Measurements from ENCODE around the gene PRAC1.

DNA sequence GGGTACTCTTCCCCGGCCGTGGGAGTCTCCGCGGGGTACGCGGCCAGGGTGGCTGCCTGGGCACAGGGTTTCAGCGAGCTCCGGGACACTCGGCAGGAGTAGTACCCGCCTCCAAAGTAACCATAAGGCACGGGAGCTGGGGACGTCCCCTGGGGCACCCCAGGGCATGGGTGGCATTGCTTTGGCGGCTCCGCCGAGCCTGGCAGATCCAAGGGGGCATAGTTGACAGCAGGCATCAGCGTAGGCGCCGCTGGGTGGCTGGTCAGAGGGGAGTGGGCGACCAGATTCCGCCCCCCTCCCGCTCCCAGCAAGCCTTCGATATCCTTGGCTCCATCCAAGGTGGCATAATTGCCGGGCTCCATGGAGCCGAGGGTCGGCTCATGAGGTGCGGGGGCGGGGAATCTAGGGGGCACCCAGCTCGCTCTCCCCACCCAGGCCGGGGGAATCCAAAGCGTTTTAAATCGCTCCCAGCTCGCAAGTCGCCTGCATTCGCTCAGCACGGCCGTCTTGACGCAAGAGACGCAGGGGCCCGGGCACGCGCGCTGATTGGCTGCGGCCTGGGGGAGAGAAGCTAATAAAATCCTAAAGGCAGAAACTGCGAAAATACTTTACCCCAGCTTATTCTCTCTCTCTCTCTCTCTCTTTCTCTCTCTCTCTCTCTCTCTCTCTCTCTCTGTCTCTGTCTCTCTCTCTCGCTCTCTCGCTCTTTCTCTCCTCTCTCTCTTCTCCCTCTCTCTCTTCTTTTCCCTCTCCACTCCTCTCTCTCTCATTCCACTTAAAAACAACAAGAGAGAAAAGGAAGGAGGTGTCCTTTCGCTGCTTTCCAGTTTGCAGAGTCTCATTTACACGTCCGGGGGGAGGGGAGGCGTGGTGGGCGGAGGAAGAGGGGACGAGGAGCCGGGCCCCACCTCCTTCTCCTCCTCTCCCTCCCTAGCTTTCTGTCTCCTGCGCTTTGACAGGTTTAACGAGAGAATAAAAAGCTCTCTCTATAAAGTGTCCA is 6.2 kb upstream of the PRAC1 start, which contains the start of gene HOXB13:
- no peak for TF ChIP-seq POLR2AphosphoS5 (IDR thresholded peaks at IDR 0.05)
- TF ChIP-seq, protein P1, sequence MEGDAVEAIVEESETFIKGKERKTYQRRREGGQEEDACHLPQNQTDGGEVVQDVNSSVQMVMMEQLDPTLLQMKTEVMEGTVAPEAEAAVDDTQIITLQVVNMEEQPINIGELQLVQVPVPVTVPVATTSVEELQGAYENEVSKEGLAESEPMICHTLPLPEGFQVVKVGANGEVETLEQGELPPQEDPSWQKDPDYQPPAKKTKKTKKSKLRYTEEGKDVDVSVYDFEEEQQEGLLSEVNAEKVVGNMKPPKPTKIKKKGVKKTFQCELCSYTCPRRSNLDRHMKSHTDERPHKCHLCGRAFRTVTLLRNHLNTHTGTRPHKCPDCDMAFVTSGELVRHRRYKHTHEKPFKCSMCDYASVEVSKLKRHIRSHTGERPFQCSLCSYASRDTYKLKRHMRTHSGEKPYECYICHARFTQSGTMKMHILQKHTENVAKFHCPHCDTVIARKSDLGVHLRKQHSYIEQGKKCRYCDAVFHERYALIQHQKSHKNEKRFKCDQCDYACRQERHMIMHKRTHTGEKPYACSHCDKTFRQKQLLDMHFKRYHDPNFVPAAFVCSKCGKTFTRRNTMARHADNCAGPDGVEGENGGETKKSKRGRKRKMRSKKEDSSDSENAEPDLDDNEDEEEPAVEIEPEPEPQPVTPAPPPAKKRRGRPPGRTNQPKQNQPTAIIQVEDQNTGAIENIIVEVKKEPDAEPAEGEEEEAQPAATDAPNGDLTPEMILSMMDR (IDR thresholded peaks at IDR 0.05), result no peak
- TF ChIP-seq POLR2A (IDR thresholded peaks at IDR 0.05), result no peak
